RKO (cell line): Measurements from ENCODE around the gene NUB1.
A peak's percentile ranks its signal among the peaks of the same experiment; 100 is the strongest.
"Not testable (repeated sequence)": the region's sequence is repeated elsewhere in the genome, so short reads cannot be mapped to it uniquely, and the experiment has no call there.

Experiments
- DNase-seq: peaks from one replicate; pipeline ENCODE4 v3.0.0-alpha.2; 2016; ENCODE audit warnings: low spot score

The NUB1 gene, protein sequence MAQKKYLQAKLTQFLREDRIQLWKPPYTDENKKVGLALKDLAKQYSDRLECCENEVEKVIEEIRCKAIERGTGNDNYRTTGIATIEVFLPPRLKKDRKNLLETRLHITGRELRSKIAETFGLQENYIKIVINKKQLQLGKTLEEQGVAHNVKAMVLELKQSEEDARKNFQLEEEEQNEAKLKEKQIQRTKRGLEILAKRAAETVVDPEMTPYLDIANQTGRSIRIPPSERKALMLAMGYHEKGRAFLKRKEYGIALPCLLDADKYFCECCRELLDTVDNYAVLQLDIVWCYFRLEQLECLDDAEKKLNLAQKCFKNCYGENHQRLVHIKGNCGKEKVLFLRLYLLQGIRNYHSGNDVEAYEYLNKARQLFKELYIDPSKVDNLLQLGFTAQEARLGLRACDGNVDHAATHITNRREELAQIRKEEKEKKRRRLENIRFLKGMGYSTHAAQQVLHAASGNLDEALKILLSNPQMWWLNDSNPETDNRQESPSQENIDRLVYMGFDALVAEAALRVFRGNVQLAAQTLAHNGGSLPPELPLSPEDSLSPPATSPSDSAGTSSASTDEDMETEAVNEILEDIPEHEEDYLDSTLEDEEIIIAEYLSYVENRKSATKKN

DNA sequence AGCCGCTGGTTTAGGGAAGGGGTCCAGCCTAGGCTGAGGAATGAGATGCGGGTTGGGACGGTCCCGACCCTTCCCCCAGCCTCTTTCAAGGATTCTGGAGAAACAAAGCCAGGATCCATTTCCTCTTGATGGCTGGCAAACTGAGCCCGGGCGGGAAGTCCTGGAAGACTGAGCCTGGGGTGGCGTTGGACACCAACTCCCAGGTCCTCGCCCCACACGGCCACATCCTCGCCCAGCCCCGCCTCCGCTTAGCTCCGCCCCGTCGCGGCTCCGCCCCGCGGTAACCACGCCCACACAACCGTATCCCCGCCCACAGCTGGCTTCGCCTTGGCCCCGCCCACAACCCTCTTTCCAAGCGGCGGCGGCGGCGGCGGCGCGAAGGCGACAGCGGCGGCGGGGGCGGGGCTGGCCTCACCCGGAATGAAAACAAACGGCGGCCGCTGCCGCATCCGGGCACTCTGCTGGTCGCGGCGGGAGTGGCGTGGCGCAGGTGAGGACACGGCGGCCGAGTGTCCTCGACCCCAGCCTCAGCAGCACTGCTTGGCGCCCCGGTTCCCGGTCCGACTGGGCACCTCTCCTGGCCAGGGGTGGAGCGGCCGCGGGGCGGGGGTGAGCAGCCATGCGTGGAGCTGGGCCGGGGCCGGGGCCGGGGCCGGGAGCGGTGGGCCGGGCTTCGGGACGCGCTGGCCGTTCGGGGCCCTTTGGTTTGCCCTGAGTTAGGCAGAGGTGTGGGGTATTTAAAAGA, at the start of gene NUB1:
Gene NUB1, plus strand, starts transcription at position 456 of the 745 bp plus-strand sequence. CDS start 3,538 bp downstream, outside the sequence.
- peak; percentile 90 for DNase-seq

DNA sequence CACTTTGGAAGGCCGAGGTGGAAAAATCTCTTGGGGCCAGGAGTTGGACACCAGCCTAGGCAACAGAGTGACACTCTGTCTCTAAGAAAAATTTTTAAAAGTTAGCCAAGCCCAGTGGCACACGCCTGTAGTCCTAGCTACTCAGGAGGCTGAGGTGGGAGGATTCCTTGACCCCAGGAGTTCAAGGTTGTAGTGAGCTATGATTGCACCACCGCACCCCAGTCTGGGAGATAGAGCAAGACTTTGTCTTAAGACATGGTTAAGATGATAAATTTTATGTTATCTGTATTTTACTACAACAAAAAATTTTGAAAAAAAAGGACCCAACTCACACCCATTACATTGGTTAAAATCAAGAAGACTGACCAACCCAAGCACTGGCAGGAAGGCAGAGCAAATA, 48.8 kb upstream of the NUB1 start:
- DNase-seq, result no peak

DNA sequence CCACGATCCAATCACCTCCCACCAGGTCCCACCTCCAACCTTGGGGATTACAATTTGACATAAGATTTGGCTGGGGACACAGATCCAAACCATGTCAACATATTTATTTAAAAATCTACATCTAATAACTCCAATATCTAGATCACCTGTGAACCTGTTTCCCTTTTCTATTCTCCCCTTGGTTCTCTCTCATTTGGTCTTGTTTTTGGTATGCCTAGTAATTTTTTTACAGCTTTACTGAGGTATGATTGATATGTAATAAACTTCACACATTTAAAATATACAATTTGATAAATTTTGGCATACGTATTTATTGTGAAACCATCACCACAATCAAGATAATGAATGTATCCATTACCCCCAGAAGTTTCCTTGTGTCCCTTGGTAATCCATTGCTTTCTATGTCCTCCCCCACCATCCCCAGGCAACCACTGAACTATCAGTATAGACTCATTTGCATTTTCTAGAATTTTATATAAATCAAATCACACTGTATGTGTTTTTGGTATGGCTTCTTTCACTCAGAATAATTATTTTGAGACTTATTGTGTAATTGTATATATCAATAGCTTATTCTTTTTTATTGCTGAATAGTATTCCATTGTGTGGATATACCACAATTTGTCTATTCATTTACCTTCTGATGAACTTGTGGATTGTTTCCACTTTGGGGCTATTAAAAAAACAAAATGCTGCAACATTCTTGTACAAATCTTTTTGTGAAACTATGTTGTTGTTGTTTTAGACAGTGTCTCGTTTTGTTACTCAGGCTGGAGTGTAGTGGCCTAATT, 45.2 kb upstream of the NUB1 start:
- no peak for DNase-seq

DNA sequence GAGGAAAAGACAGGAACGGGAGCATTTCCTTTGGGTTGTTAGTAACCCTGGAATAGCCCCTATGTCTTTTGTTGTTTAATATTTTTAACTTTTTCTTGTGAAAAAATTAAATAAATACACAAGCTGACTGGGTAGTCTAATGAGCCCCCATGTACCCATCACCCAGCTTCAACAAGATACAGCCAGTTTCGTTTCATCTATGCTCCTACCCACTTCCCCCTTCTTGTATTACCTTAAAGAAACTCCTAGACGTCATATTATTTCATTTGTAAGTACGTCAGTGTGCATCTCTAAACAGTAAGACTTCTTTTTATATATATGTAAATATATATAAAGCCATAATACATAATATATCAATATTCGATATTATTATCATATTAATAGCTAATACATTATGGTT, 42.8 kb upstream of the NUB1 start:
- no peak for DNase-seq

DNA sequence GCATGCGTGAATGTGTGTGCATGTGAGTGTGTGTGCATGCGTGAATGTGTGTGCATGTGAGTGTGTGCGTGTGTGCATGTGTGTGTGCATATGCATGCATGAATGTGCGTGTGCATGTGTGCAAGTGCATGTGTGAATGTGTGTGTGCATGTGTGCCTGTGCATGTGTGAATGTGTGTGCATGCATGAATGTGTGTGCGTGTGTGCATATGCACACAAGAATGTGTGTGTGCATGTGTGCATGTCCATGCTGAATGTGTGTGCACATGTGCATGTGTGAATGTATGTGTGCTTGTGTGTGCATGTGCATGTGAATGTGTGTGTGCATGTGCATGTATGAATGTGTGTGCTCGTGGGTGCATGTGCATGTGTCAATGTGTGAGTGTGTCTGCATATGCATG, 42.1 kb upstream of the NUB1 start:
- no peak for DNase-seq

DNA sequence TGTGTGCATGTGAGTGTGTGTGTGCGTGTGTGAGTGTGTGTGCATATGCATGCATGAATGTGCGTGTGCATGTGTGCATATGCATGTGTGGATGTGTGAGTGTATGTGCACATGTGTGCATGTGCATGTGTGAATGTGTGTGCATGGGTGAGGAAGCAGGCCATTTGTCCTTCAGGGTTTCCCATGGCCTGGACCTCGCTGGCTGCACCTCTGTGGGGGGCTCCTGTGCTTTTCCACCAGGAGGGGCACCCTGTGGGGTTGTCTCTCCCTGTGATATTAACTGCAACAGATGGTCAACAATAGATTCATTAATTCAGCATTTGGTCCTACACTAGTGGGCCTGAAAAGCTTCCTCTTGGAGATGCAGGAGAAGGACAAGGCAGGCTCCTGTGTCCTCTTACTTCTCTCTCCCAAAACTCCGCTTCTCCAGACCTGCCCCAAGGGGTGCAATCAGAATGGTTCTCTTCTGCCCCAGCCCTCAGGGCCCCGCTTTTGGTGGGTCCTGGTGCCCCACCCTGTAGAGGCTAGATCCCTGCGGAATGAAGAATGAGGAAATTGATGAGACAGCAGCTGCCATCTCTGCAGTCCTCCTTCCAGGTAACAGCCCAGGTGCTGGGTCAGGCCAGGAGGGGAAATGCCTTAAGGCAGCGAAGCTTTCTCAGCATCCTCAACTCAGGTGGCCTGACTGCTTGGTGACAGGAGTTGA, 41.5 kb upstream of the NUB1 start:
- DNase-seq, result no peak

- no peak for DNase-seq
Observed at GRCh38 chr7:151301471-151302462, 39.8 kb upstream of the NUB1 start.

GRCh38 chr7:151304251-151304650, 37.4 kb upstream of the NUB1 start:
- DNase-seq, result not testable (repeated sequence)

DNA sequence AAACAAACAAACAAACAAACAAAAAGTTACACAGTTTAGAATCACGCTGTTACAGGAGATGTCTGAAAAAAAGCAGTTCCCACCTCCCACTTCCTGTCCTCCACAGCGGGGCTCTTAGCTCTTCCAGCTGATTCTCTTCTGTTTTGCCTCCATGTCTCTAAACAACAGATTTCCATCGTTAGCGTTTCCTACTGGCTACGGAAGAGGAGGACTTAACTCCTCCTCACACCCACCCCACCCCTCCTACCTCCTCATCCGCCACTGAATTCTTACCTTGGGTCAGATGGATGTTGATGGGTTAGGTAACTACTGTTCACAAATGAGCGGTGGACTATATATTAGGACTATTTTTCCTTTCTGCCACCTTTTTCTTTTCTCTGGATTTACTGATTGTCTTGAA, 36.8 kb upstream of the NUB1 start:
- DNase-seq, result no peak

DNA sequence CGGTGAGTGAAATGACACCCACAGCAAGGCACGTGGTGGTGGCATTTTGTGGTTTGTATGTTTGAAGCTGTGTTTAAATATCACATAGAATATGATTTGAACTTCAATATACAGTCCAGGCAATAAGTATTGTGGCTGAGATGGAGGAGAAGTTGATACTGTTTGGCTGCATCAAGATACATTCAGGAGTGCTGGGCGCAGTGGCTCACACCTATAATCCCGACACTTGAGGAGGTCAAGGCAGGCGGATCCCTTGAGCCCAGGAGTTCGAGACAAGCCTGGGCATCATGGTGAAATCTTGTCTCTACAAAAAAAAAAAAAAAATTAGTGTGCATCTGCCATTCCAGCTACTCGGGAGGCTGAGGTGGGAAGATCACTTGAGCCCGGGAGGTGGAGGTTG, 35.2 kb upstream of the NUB1 start:
- DNase-seq, result no peak

- DNase-seq, result no peak
Observed at GRCh38 chr7:151306860-151307259, 34.8 kb upstream of the NUB1 start.

- DNase-seq, result no peak
Observed at GRCh38 chr7:151307536-151307935, 34.1 kb upstream of the NUB1 start.

- no peak for DNase-seq
Observed at GRCh38 chr7:151308256-151308655, 33.4 kb upstream of the NUB1 start.

DNA sequence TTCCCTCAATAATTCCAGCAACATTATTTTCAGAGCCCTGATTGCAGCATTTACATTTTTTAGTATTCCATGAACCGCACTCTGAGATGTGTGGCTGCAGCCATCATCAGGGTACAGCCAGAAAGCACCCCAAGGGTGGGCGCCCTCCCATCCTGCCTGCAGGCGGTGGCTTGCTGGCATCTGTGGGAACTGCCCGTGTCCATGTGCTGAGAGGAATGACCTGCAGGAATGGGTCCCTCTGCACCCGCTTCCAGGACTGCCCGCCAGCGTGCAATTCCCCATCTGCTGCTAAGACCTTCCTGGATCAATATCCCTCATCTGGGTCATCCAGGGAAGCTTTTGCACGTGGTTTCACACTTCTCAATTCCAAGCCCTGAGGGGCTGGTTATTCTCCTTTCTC, 32.8 kb upstream of the NUB1 start:
- DNase-seq, result no peak

DNA sequence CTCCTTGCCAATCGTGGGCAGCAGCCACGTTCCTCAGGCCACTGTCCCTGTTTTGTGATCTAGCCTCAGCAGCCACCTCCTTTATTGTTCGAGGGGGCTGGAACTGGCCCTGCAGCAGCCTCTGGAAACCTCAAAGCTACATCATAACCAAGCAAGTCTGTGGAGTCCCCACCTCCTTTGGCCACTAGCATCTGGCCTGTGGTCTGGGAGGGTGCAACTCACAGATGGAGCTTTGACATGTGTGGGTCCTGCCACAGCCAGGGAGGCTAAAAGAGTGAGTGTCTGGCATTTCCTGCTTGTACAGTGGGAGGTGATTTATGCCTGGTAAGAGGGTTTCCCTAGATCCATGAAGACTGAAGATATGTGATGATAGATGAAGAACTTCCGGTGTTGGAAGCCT, 32.3 kb upstream of the NUB1 start:
- no peak for DNase-seq

GRCh38 chr7:151310578-151310977, 31.0 kb upstream of the NUB1 start:
- peak; percentile 68 for DNase-seq

DNA sequence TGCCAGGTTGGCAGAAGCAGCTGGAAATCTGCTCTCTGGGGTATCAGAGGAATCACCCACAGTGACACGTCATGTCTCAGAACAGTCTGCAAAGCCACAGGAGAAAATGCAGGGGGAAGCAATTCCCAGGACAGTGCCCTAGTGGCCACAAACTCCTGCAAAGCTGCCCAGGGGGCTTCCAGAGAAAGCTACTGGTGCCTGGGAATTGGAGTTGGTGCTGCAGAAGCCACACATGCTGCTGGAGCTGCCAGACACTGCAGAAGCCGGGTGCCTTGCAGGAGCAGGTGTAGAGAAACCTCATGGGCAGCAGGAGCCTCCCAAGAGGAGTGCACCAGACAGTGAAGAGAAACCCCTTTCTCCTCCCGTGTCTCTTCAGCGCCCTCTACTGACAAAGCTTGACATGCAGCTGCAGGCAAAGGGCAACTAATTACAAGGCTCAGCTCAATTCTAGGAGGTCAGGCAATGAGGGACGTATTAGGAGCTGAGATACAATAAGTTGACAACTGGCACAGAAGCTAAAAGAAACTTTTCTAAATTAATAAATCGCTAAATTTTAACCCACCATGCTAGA, 30.2 kb upstream of the NUB1 start:
- DNase-seq, result peak; percentile 58

GRCh38 chr7:151312356-151312755, 29.3 kb upstream of the NUB1 start:
- no peak for DNase-seq

DNA sequence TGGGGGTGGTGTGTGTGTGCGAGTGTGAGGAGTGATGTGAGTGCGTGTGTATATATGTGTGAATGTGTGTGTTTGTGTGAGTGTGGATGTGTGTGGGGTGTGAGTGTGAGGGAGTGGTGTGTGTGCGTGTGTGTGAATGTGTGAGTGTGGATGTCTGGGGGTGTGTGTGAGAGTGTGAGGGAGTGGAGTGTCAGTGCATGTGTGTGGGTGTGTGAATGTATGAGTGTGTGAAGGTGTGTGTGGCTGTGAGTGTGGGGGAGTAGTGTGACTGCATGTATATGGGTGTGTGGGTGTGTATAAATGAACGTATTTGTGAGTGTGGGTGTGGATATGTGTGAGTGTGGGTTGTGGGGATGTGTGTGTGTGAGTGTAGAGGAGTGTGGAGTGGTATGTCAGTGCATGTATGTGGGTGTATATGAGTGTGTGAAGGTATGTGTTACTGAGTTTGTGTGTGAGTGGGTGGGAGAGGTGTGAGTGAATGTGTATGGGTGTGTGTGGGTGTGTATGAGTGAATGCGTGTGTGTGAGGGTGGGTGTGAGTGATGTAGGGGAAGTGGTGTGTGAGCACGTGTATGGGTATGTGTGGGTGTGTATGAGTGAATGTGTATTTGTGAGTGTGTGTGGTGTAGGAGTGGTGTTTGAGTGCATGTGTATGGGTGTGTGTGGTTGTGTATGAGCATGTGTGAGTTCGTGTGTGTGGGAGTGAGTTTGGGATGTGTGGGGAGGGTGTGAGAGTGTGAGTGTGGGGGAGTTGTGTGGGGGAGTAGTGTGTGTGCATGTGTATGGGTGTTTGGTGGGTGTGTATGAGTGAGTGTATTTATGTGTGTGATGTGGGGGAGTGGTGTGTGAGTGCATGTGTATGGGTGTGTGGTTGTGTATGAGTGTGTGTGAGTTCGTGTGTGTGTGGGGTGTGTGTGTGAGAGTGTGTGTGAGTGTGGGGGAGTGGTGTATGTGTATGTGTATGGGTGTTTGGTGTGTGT, 28.5 kb upstream of the NUB1 start:
- DNase-seq, result no peak
